Activated T-cell treated with anti-CD3 and anti-CD28 coated beads, Interleukin-2, amount 50 U/mL, for 24 hours (primary cell): Measurements from ENCODE around the gene PPDPF.
"Not testable (repeated sequence)": the region's sequence is repeated elsewhere in the genome, so short reads cannot be mapped to it uniquely, and the experiment has no call there.

Experiments used
- DNase-seq: peaks from one replicate; pipeline ENCODE4 v3.0.0-alpha.2; 2020
- H3K27ac Mint-ChIP-seq: 2 replicates; pipeline ENCODE4 v1.8.0; 2020; ENCODE audit warnings: mild to moderate bottlenecking, mixed read lengths
- H3K27me3 Mint-ChIP-seq: 2 replicates; pipeline ENCODE4 v1.8.0; 2020; ENCODE audit warnings: mixed read lengths
- H3K36me3 Mint-ChIP-seq: 2 replicates; pipeline ENCODE4 v1.8.0; 2020; ENCODE audit warnings: low read depth, mixed read lengths
- H3K4me1 Mint-ChIP-seq: 2 replicates; pipeline ENCODE4 v1.8.0; 2020; ENCODE audit warnings: low read depth, mixed read lengths
- H3K4me3 Mint-ChIP-seq: 2 replicates; pipeline ENCODE4 v1.8.0; 2020; ENCODE audit warnings: mild to moderate bottlenecking, moderate library complexity, mixed read lengths
- H3K9me3 Mint-ChIP-seq: 2 replicates; pipeline ENCODE4 v1.8.0; 2020; ENCODE audit warnings: mixed read lengths

Gene PPDPF

GRCh38 chr20:63568170-63568981 lies 47.8 kb downstream of the PPDPF start:
- peak overlapping the region; percentile 44 for H3K4me3 Mint-ChIP-seq

DNA sequence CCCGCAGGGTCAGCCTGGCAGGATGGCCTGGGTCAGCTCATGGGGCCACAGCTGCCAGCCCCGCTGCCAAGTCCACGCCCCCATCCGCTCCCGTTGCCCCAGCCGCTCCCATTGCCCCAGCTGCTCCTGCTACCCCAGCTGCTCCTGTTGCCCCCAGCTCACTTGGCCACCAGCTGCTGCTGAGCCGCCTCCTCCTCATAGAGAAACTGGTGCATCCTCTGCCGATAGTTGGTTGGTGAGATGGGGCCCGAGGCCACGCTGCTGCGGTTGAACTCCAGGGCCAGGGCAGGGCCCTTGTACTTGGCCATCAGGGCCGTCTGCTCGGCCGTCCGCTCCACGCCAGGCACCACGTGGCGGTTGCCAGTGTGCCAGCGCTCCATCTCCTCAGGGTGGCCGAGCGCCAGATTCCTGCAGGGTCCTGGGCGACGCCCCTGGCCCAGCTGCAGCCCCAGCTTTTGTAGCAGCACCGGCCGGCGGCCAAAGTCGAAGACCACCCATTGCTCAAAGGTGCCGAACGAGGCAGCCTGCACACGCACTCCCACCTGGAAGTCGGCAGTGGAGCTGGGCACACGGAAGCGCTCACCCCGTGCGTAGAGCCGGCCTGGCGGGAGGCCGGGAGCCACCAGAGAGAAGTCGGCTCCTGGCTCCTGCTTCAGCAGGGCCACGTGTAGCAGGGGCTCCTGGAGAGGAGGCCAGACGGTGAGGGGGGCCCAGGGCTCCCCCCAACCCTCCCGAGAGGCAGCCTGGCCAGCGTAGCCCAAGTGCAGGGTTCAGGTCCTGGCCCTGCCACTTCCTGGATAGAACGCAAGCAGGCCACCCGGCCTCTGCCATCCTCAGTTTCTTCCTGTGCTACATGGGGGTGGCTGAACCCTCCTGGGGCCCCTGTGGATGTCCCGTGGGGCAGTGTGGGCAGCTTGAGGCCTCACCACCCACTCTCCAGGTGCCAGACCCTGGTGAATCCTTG lies 48.7 kb downstream of the PPDPF start:
- peaks cover 10% of the 10 kb centered on the region for H3K36me3 Mint-ChIP-seq
- no peaks in the 10 kb centered on the region for H3K9me3 Mint-ChIP-seq
- H3K27me3 Mint-ChIP-seq = peaks cover 3% of the 10 kb centered on the region
- H3K4me3 Mint-ChIP-seq = no peak overlapping the region
- DNase-seq = no peak
- H3K27ac Mint-ChIP-seq = no peak overlapping the region
- H3K4me1 Mint-ChIP-seq = peaks cover 25% of the 10 kb centered on the region

More at GRCh38 chr20:63568170-63568981, 47.8 kb downstream of the PPDPF start:
- Mint-ChIP-seq H3K27me3 (peaks cover 3% of the 10 kb centered on the region), H3K4me1 (peaks cover 25% of the 10 kb centered on the region), H3K36me3 (peaks cover 12% of the 10 kb centered on the region), H3K27ac (peak overlapping the region; percentile 61), H3K9me3 (no peaks in the 10 kb centered on the region)
- no peak for DNase-seq

- Mint-ChIP-seq H3K36me3 (peaks cover 9% of the 10 kb centered on the region), H3K27ac (no peak overlapping the region), H3K4me3 (no peak overlapping the region), H3K9me3 (no peaks in the 10 kb centered on the region), H3K27me3 (peaks cover 3% of the 10 kb centered on the region), H3K4me1 (peaks cover 25% of the 10 kb centered on the region)
- no peak for DNase-seq
Measured at GRCh38 chr20:63570281-63571086, 49.9 kb downstream of the PPDPF start.

DNA sequence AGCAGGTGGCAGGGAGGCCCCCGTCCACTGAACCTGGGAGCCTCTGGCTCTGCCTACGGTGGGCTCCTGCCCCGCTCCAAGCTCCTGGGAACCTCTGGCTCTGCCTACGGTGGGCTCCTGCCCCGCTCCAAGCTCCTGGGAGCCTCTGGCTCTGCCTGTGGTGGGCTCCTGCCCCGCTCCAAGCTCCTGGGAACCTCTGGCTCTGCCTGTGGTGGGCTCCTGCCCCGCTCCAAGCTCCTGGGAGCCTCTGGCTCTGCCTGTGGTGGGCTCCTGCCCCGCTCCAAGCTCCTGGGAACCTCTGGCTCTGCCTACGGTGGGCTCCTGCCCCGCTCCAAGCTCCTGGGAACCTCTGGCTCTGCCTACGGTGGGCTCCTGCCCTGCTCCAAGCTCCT lies 50.5 kb downstream of the PPDPF start:
- H3K36me3 Mint-ChIP-seq, H3K4me3 Mint-ChIP-seq, DNase-seq, H3K27ac Mint-ChIP-seq, H3K27me3 Mint-ChIP-seq, H3K9me3 Mint-ChIP-seq: not testable (repeated sequence)
- H3K4me1 Mint-ChIP-seq = peaks cover 25% of the 10 kb centered on the region
